NT2/D1 (cell line): ENCODE measurements around the gene CXXC4.

Source experiments
- SUZ12 ChIP-seq: IDR thresholded peaks from 2 replicates; pipeline ENCODE4 v1.6.1; 2011; ENCODE audit not compliant: insufficient read length, insufficient read depth; ENCODE audit errors: extremely low read depth
- YY1 ChIP-seq: IDR thresholded peaks from 2 replicates; pipeline ENCODE4 v1.6.1; 2011; ENCODE audit not compliant: insufficient read length, insufficient read depth

DNA sequence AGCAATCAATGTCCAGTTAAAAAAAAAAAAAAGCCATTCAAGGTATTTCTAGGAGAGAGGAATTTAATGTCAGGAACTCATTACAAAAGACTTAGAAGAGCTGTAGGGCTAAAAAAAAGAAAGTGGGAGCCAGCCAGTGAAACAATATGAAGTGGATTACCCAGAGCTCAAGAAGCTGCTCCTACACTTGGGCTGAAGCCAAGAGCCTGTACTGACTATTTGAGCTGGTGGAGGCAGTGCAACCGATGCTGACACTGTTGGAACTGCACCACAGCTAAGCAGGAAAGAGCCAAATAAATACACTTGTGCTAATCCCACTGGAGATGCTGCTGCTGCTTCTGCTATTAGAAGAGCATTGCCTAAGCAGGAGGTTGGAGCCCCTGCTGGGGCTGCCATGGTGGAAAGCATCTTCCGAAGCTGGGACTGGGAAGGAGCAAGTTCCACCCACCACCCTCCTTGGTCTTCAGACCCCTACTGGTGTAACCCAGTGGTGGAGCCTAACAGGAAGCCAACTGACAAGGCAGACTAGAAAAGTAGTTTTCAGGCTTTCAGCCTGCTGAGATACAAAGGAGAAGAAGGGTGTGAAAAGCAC lies 65.4 kb downstream of the CXXC4 start:
- TF ChIP-seq SUZ12, result no peak
- TF ChIP-seq YY1, result no peak
